ENCODE results near the gene EDA. TPM values are rescaled to one million over a fixed set of nuclear protein-coding genes. Genes with fewer than 3 reads are reported as not detected.

EDA gene
- total and polyA plus RNA-seq, 10 of the 15 experiments (the other 5 are each of a cell fraction or from before 2014, with no cell fraction given) = 0.06 TPM; not detected in 9

DNA sequence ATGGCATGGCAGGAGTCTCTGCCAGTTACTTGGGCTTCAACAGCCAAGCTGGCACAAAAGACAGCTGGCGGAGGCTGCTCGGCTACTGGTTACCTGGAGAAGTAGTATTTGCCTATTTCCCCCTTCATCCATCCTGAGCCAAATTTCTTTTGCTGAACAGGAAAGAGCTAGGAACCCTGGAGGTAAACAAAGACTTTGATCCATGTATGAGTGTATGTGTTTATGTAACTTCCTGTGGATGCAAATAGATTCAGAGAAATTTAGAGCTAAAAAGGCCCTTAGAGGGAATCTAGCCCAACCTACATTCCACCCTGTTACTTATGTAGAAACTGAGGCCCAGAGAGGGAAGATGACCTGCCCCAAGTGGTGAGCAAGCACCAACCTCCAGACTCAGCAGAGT, 422.6 kb downstream of the EDA start:
- FAIRE-seq = no peak
- Histone ChIP-seq H3K27me3 (replicated peaks in 1 of 2; ENCODE audit: control insufficient read depth in 2 of 2, insufficient read depth in 2 of 2, low read length in 1 of 2) (no peaks in the 10 kb centered on the region; a peak in 2 of 4 replicates), H3K27ac (ENCODE audit: control insufficient read depth, insufficient read depth) (no peak overlapping the region), H3K36me3 (ENCODE audit: control insufficient read depth in 2 of 2, insufficient read depth in 2 of 2, low read length in 1 of 2) (no peaks in the 10 kb centered on the region), H3K4me1 (ENCODE audit: control insufficient read depth, insufficient read depth, low read length) (no peaks in the 10 kb centered on the region), H2AFZ (ENCODE audit: control insufficient read depth, low read depth, low read length) (no peak overlapping the region), H3K4me3 (no peak overlapping the region), H3K79me2 (ENCODE audit: control insufficient read depth, insufficient read depth, low read length) (no peaks in the 10 kb centered on the region), H3K9me3 (replicated peaks; ENCODE audit: control insufficient read depth, insufficient read depth, low read length) (no peaks in the 10 kb centered on the region), H4K20me1 (ENCODE audit: control insufficient read depth, insufficient read depth) (no peaks in the 10 kb centered on the region), H3K9ac (ENCODE audit: control insufficient read depth, insufficient read depth, low read length) (no peak overlapping the region), H3K4me2 (ENCODE audit: control insufficient read depth, insufficient read depth) (no peak overlapping the region)
- ChIA-PET POLR2A (no interaction called here), SMC1A (ENCODE audit: uncharacterized antibody, unreplicated experiment) (no interaction called here), CTCF (interaction anchor here (1.3 kb wide), 1 partner anchor 94 kb away, joined by 3 read pairs; no protein-coding TSS in a partner anchor), RAD21 (ENCODE audit: unreplicated experiment) (no interaction called here)
- no TSS peak for BruUV-seq (replicated peaks)
- no peak for DNase-seq (ENCODE audit: low read depth, low spot score)
- TF ChIP-seq BMI1 (IDR thresholded peaks at IDR 0.05; ENCODE audit: borderline replicate concordance) = no peak
- in situ Hi-C loops (cut with MboI) (loop anchor here (10.0 to 25.0 kb wide), 3 partner anchors 99 to 504 kb away; partner anchors contain the start of genes DLG3 and IGBP1), intact Hi-C loops (cut with micrococcal nuclease; ENCODE audit: unreplicated experiment) (no loop called here)
- 64% methylated on average over 2 of the region's 2 CpGs for WGBS (ENCODE audit: insufficient coverage, insufficient replicate concordance, low lambda C conversion rate, missing lambda C conversion rate)
- ATAC-seq = no peak

DNA sequence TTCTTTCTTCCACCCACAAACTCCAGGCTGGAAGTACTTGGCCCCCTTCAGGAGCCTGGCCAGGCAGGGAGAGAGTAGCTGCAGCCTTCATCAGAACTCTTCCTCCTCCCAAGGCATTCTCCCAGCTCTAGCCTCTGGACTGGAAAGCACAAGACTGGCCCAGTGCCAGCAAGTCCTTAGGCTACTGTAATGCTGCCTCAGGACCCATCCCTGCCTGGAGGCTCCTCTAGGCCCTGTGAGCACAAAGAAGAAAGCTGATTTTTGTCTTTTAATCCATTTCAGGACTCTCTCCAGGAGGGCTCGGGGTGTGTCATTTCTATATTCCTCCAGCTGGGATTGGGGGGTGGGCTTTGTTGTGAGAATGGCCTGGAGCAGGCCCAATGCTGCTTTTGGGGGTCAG, 423.0 kb downstream of the EDA start:
- CTCF ChIA-PET = interaction anchor here (1.3 to 3.8 kb wide), 2 partner anchors 8 to 93 kb away, joined by 3 to 24 read pairs; no protein-coding TSS in a partner anchor
- FAIRE-seq = no peak
- TF ChIP-seq NFIC (IDR thresholded peaks at IDR 0.05; ENCODE audit: low read depth, low read length) (no peak), IKZF2 (IDR thresholded peaks at IDR 0.05) (no peak), SUZ12 (IDR thresholded peaks at IDR 0.05; ENCODE audit: unreplicated experiment) (no peak), NR2F1 (conservative IDR thresholded peaks at IDR 0.05) (no peak), CHD4 (IDR thresholded peaks at IDR 0.05) (no peak), CBX3 (IDR thresholded peaks at IDR 0.05; ENCODE audit: borderline replicate concordance, low read depth) (no peak), ZNF207 (IDR thresholded peaks at IDR 0.05; ENCODE audit: borderline replicate concordance) (no peak), BMI1 (IDR thresholded peaks at IDR 0.05; ENCODE audit: borderline replicate concordance) (no peak), IKZF1 (conservative IDR thresholded peaks at IDR 0.05) (no peak)
- no peak overlapping the region for H3K9ac ChIP-seq (ENCODE audit: control insufficient read depth, insufficient read depth, low read length)
- SMC1A ChIA-PET (ENCODE audit: uncharacterized antibody, unreplicated experiment) = no interaction called here
- no peaks in the 10 kb centered on the region for H3K9me3 ChIP-seq (replicated peaks; ENCODE audit: control insufficient read depth, insufficient read depth, low read length)
- no peaks in the 10 kb centered on the region for H3K4me1 ChIP-seq (ENCODE audit: control insufficient read depth, insufficient read depth, low read length)
- H3K79me2 ChIP-seq (ENCODE audit: control insufficient read depth, insufficient read depth, low read length) = no peaks in the 10 kb centered on the region
- RAD21 ChIA-PET (ENCODE audit: unreplicated experiment) = no interaction called here
- BruUV-seq (replicated peaks) = no TSS peak
- intact Hi-C loops (cut with micrococcal nuclease; ENCODE audit: unreplicated experiment) = no loop called here
- 0% methylated on average over 1 of the region's 1 CpG for WGBS (ENCODE audit: insufficient coverage, insufficient replicate concordance, low lambda C conversion rate, missing lambda C conversion rate)
- H3K27me3 ChIP-seq (replicated peaks in 1 of 2; ENCODE audit: control insufficient read depth in 2 of 2, insufficient read depth in 2 of 2, low read length in 1 of 2) = no peaks in the 10 kb centered on the region; a peak in 2 of 4 replicates
- no peak for DNase-seq (ENCODE audit: low read depth, low spot score)
- H2AFZ ChIP-seq (ENCODE audit: control insufficient read depth, low read depth, low read length) = no peak overlapping the region
- no peaks in the 10 kb centered on the region for H3K36me3 ChIP-seq (ENCODE audit: control insufficient read depth in 2 of 2, insufficient read depth in 2 of 2, low read length in 1 of 2)
- H3K4me3 ChIP-seq = no peak overlapping the region
- POLR2A ChIA-PET = interaction anchor here (0.6 kb wide), 1 partner anchor 1256 kb away, joined by 5 read pairs; no protein-coding TSS in a partner anchor
- in situ Hi-C loops (cut with MboI) = loop anchor here (10.0 to 25.0 kb wide), 3 partner anchors 98 to 504 kb away; partner anchors contain the start of genes DLG3 and IGBP1
- H4K20me1 ChIP-seq (ENCODE audit: control insufficient read depth, insufficient read depth) = no peaks in the 10 kb centered on the region
- no peak for ATAC-seq
- no peak overlapping the region for H3K4me2 ChIP-seq (ENCODE audit: control insufficient read depth, insufficient read depth)
- no peak overlapping the region for H3K27ac ChIP-seq (ENCODE audit: control insufficient read depth, insufficient read depth)
